HCT116 (cell line): ENCODE data around the gene IFT122. TPM values are rescaled to one million over a fixed set of nuclear protein-coding genes. Genes with fewer than 3 reads are reported as not detected.

Experiments used
- ATAC-seq: fragments of 200-7000 bp; cut with Tn5 transposase; 2 replicates; pipeline ENCODE4 v1.9.1; 2020; ENCODE audit warnings: mild to moderate bottlenecking, moderate library complexity
- BruUV-seq: library from RNA; stranded (reverse); fragments of 400-500 nt; replicated peaks from 2 replicates; lab custom pipeline; 2021; lab: Mats Ljungman, UMichigan
- CTCF ChIA-PET: fragments of 300-600 bp; sonication (Branson Sonifier 250); formaldehyde crosslinking; loops from one replicate; lab custom pipeline; 2021; ENCODE audit warnings: antibody characterized with exemption; lab: Charles Lee
- POLR2A ChIA-PET: fragments of 300-600, 350-600 bp; sonication (Branson Sonifier 250); formaldehyde crosslinking; loops from one replicate; lab custom pipeline; 2021; ENCODE audit warnings: antibody characterized with exemption; lab: Charles Lee
- RAD21 ChIA-PET, 2 experiments: fragments of 300-600 bp; sonication (Branson Sonifier 250); formaldehyde crosslinking; loops; one replicate each; lab custom pipeline; 2023; ENCODE audit warnings: low total read pairs in 2 of 2; ENCODE audit not compliant: uncharacterized antibody in 2 of 2, unreplicated experiment in 2 of 2, low non-redundant PET in 1 of 2; lab: Charles Lee
- DNase-seq: peaks from one replicate; pipeline ENCODE4 v3.0.0-alpha.2; 2010; ENCODE audit warnings: low read depth, low spot score
- H2AFZ ChIP-seq: fragments of 200-600 bp; shearing (Covaris generic), sonication (generic); 2 replicates; pipeline ENCODE4 v1.6.1; 2017; ENCODE audit warnings: low read depth, mixed run types, mixed read lengths, antibody characterized with exemption, low read length; ENCODE audit not compliant: poor library complexity, severe bottlenecking
- H3K27ac ChIP-seq: 2 replicates; pipeline ENCODE4 v1.5.1; 2012; ENCODE audit warnings: low read depth, low read length
- H3K27me3 ChIP-seq: fragments of 200-600 bp; sonication (generic); 2 replicates; pipeline ENCODE4 v1.6.1; 2016; ENCODE audit warnings: mixed run types, low read length, mixed read lengths; ENCODE audit not compliant: insufficient read depth
- H3K36me3 ChIP-seq, 2 experiments: fragments of 200-500 bp in 1 of 2; fragments of 200-600 bp in 1 of 2; sonication (Bioruptor generic) in 1 of 2; sonication (generic) in 1 of 2; 2 replicates each; pipeline versions ENCODE4 v1.5.1 to v1.6.1; 2014 to 2016; ENCODE audit warnings: low read length in 2 of 2, inconsistent platforms in 1 of 2, mixed read lengths in 1 of 2, mixed run types in 1 of 2; ENCODE audit not compliant: insufficient read depth in 2 of 2, control insufficient read depth in 1 of 2
- H3K4me1 ChIP-seq, 2 experiments: fragments of 200-600 bp in 1 of 2; sonication (generic) in 1 of 2; 2 replicates each; pipeline versions ENCODE4 v1.5.1 to v1.6.1; 2012 to 2017; ENCODE audit warnings: low read length in 2 of 2, inconsistent platforms in 1 of 2, mild to moderate bottlenecking in 1 of 2, mixed read lengths in 1 of 2, mixed run types in 1 of 2, moderate library complexity in 1 of 2; ENCODE audit not compliant: insufficient read depth in 2 of 2, control insufficient read depth in 1 of 2
- H3K4me2 ChIP-seq: fragments of 200-600 bp; sonication (generic); 2 replicates; pipeline ENCODE4 v1.6.1; 2017; ENCODE audit warnings: mixed run types, low read length, mixed read lengths
- H3K4me3 ChIP-seq, 2 experiments: fragments of 200-600 bp in 1 of 2; sonication (generic) in 1 of 2; replicated peaks in 1 of 2; 2 replicates each; pipeline ENCODE4 v1.5.1; 2011 to 2016; ENCODE audit warnings: low read length in 2 of 2, control low read depth in 1 of 2, low read depth in 1 of 2, mild to moderate bottlenecking in 1 of 2, mixed read lengths in 1 of 2, mixed run types in 1 of 2
- H3K79me2 ChIP-seq: fragments of 200-600 bp; sonication (generic); 2 replicates; pipeline ENCODE4 v1.6.1; 2017; ENCODE audit warnings: mild to moderate bottlenecking, mixed run types, low read length, moderate library complexity, mixed read lengths; ENCODE audit not compliant: insufficient read depth
- H3K9ac ChIP-seq: fragments of 200-600 bp; sonication (generic); 2 replicates; pipeline ENCODE4 v1.6.1; 2016; ENCODE audit warnings: low read length, mixed read lengths
- H3K9me2 ChIP-seq: fragments of 200-600 bp; sonication (generic), shearing (Covaris generic); 2 replicates; pipeline ENCODE4 v1.6.1; 2017; ENCODE audit warnings: mixed run types, mild to moderate bottlenecking, moderate library complexity; ENCODE audit not compliant: insufficient read depth
- H3K9me3 ChIP-seq, 2 experiments: fragments of 200-500 bp in 1 of 2; fragments of 200-600 bp in 1 of 2; sonication (Bioruptor generic) in 1 of 2; sonication (generic) in 1 of 2; 2 replicates each; pipeline ENCODE4 v1.6.1; 2014 to 2017; ENCODE audit warnings: low read length in 2 of 2, mixed read lengths in 2 of 2, inconsistent platforms in 1 of 2, low read depth in 1 of 2, mild to moderate bottlenecking in 1 of 2, mixed run types in 1 of 2, moderate library complexity in 1 of 2; ENCODE audit not compliant: control insufficient read depth in 1 of 2, insufficient read depth in 1 of 2
- H4K20me1 ChIP-seq: fragments of 200-600 bp; sonication (generic), shearing (Covaris generic); 2 replicates; pipeline ENCODE4 v1.6.1; 2017; ENCODE audit warnings: mixed run types, mild to moderate bottlenecking, moderate library complexity; ENCODE audit not compliant: insufficient read depth
- CEBPB ChIP-seq: IDR thresholded peaks from 2 replicates; pipeline ENCODE4 v1.6.1; 2012; ENCODE audit warnings: low read depth
- CTCF ChIP-seq, 3 experiments: fragments of 200-600 bp in 1 of 3; sonication (generic) in 1 of 3; IDR thresholded peaks in 2 of 3; conservative IDR thresholded peaks in 1 of 3; 2 replicates each; pipeline ENCODE4 v1.5.1; 2012 to 2017; ENCODE audit warnings: low read depth in 2 of 3, low read length in 2 of 3, antibody characterized with exemption in 1 of 3, borderline replicate concordance in 1 of 3, control low read depth in 1 of 3, mild to moderate bottlenecking in 1 of 3, mixed read lengths in 1 of 3, mixed run types in 1 of 3, moderate library complexity in 1 of 3; ENCODE audit not compliant: insufficient read depth in 1 of 3
- EGR1 ChIP-seq: IDR thresholded peaks from 2 replicates; pipeline ENCODE4 v1.6.1; 2012; ENCODE audit warnings: low read depth
- EZH2 ChIP-seq: fragments of 200-600 bp; sonication (generic); IDR thresholded peaks from 2 replicates; pipeline ENCODE4 v1.6.1; 2017; ENCODE audit warnings: antibody characterized with exemption, mixed run types
- EZH2phosphoT487 ChIP-seq: fragments of 200-600 bp; IDR thresholded peaks from 2 replicates; pipeline ENCODE4 v1.6.1; 2018; ENCODE audit warnings: antibody characterized with exemption, borderline replicate concordance
- JUND ChIP-seq: IDR thresholded peaks from 2 replicates; pipeline ENCODE4 v1.6.1; 2012
- MAX ChIP-seq: IDR thresholded peaks from 2 replicates; pipeline ENCODE4 v1.6.1; 2012
- POLR2A ChIP-seq: IDR thresholded peaks from 2 replicates; pipeline ENCODE4 v1.7.0; 2011; ENCODE audit warnings: borderline replicate concordance; ENCODE audit not compliant: insufficient read depth, insufficient read length; ENCODE audit errors: extremely low read depth
- RAD21 ChIP-seq: IDR thresholded peaks from 2 replicates; pipeline ENCODE4 v1.6.1; 2012; ENCODE audit warnings: low read depth, mild to moderate bottlenecking
- REST ChIP-seq: IDR thresholded peaks from 2 replicates; pipeline ENCODE4 v1.6.1; 2012; ENCODE audit warnings: low read depth
- SIN3A ChIP-seq: IDR thresholded peaks from 2 replicates; pipeline ENCODE4 v1.6.1; 2012; ENCODE audit warnings: low read depth
- SRF ChIP-seq: IDR thresholded peaks from 2 replicates; pipeline ENCODE4 v1.6.1; 2012; ENCODE audit warnings: low read depth
- TCF7L2 ChIP-seq: IDR thresholded peaks from 2 replicates; pipeline ENCODE4 v1.7.0; 2011; ENCODE audit warnings: borderline replicate concordance, inconsistent platforms; ENCODE audit not compliant: insufficient read depth, insufficient read length; ENCODE audit errors: extremely low read depth
- ZNF274 ChIP-seq: fragments of 200-500 bp; sonication (Bioruptor generic); IDR thresholded peaks from 2 replicates; pipeline ENCODE4 v1.6.1; 2014; ENCODE audit warnings: mild to moderate bottlenecking, low read depth, low read length, inconsistent platforms
- intact Hi-C: fragments of 100-400 bp; cut with micrococcal nuclease; formaldehyde crosslinking; loops from 2 replicates; pipeline ENCODE4 v1.10.0; 2022
- total RNA-seq: library from RNA; stranded (reverse); gene quantifications from one replicate; pipeline ENCODE4 v1.2.1, GENCODE V29; 2021; ENCODE audit not compliant: unreplicated experiment
- TF ChIP-seq, protein P1 (sequence below): IDR thresholded peaks from 2 replicates; pipeline ENCODE4 v1.6.1; 2012

The IFT122 gene
- total RNA-seq, 1 experiment from 2014 or later: 21.4 TPM

DNA sequence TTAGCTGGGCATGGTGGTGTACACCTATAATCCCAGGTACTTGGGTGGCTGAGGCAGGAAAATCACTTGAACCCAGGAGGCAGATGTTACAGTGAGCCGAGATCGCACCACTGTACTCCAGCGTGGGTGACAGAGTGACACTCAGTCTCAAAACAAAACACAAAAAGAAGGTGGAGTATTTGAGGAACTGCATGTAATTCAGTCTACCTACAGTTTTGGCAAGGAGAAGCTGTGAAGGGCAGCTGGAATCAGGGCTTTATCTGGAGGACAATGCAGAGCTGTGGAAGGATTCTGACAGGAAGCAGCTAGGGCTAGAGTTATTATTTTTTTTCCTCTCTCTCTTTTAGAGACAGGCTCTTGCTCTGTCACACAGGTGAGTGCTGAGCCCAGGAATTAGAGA lies 109.8 kb downstream of the IFT122 start:
- no peaks in the 10 kb centered on the region for H3K9me2 ChIP-seq
- no peak overlapping the region for H2AFZ ChIP-seq
- H3K27me3 ChIP-seq: no peaks in the 10 kb centered on the region
- TF ChIP-seq JUND (no peak), EZH2phosphoT487 (no peak), ZNF274 (no peak), SIN3A (no peak), CTCF (IDR thresholded peaks at IDR 0.05 in 2 of 3, conservative IDR thresholded peaks at IDR 0.05 in 1 of 3; ENCODE audit: borderline replicate concordance in 1 of 3, insufficient read depth in 1 of 3, low read depth in 2 of 3, low read length in 2 of 3) (no peak), RAD21 (no peak), REST (no peak), CEBPB (no peak), POLR2A (no peak), MAX (no peak), SRF (no peak), EGR1 (no peak), TCF7L2 (no peak), EZH2 (no peak)
- TF ChIP-seq, protein P1, sequence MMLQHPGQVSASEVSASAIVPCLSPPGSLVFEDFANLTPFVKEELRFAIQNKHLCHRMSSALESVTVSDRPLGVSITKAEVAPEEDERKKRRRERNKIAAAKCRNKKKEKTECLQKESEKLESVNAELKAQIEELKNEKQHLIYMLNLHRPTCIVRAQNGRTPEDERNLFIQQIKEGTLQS: no peak
- BruUV-seq: no TSS peak
- H3K27ac ChIP-seq: no peak overlapping the region
- POLR2A ChIA-PET: no interaction called here
- H3K4me1 ChIP-seq: peaks cover 0 to 6% of the 10 kb centered on the region in 2 experiments; a peak in 1 of 4 replicates
- no peaks in the 10 kb centered on the region for H3K9me3 ChIP-seq
- no peak overlapping the region for H3K4me3 ChIP-seq
- ATAC-seq: no peak
- RAD21 ChIA-PET: no interaction called here
- H3K4me2 ChIP-seq: no peak overlapping the region
- H3K9ac ChIP-seq: no peak overlapping the region
- H4K20me1 ChIP-seq: no peaks in the 10 kb centered on the region
- no peaks in the 10 kb centered on the region for H3K79me2 ChIP-seq
- H3K36me3 ChIP-seq: no peaks in the 10 kb centered on the region
- intact Hi-C loops: no loop called here
- DNase-seq: no peak
- CTCF ChIA-PET: no interaction called here
